NCI-H1930 (cell line): Measurements from ENCODE around the gene PRR5.
"Not testable (repeated sequence)": the region's sequence is repeated elsewhere in the genome, so short reads cannot be mapped to it uniquely, and the experiment has no call there.

ENCODE experiments used
- DNase-seq, 2 experiments: peaks; one replicate each; lab custom pipeline; 2025; lab: John Stamatoyannopoulos, UW

The PRR5 gene

GRCh38 chr22:44701824-44702478, at the start of gene PRR5:
Gene PRR5 (plus strand): TSS chr22:44702204. CDS start chr22:44702475, 271 bp downstream.
- DNase-seq = peak; percentile 61 to 74

- DNase-seq = not testable (repeated sequence)
These were observed 49.1 kb upstream of the PRR5 start for GRCh38 chr22:44652866-44653265.

- no peak for DNase-seq
These were observed 43.6 kb upstream of the PRR5 start for GRCh38 chr22:44658311-44658953.

- no peak for DNase-seq
These were observed 42.9 kb upstream of the PRR5 start for GRCh38 chr22:44659140-44659539.

GRCh38 chr22:44660051-44660830, 41.8 kb upstream of the PRR5 start:
- DNase-seq = no peak

- DNase-seq = no peak
These were observed 40.9 kb upstream of the PRR5 start for GRCh38 chr22:44661070-44661469.

GRCh38 chr22:44661659-44662569, 40.1 kb upstream of the PRR5 start:
- DNase-seq = no peak

- no peak for DNase-seq
These were observed 38.6 kb upstream of the PRR5 start for GRCh38 chr22:44663256-44663999.

- no peak for DNase-seq
These were observed 37.9 kb upstream of the PRR5 start for GRCh38 chr22:44664149-44664548.

GRCh38 chr22:44665115-44665514, 36.9 kb upstream of the PRR5 start:
- no peak for DNase-seq

GRCh38 chr22:44666207-44666585, 35.8 kb upstream of the PRR5 start:
- DNase-seq = no peak

- no peak for DNase-seq
These were observed 34.7 kb upstream of the PRR5 start for GRCh38 chr22:44667276-44667675.

- DNase-seq = no peak
These were observed 34.2 kb upstream of the PRR5 start for GRCh38 chr22:44667829-44668189.

GRCh38 chr22:44668190-44668885, 33.7 kb upstream of the PRR5 start:
- DNase-seq = peak in 1 of 2 experiments; percentile 62

- DNase-seq = no peak
These were observed 33.0 kb upstream of the PRR5 start for GRCh38 chr22:44668886-44669521.

GRCh38 chr22:44669561-44669976, 32.4 kb upstream of the PRR5 start:
- no peak for DNase-seq

- no peak for DNase-seq
These were observed 31.6 kb upstream of the PRR5 start for GRCh38 chr22:44670220-44670988.

GRCh38 chr22:44671742-44672141, 30.3 kb upstream of the PRR5 start:
- no peak for DNase-seq

GRCh38 chr22:44672632-44673031, 29.4 kb upstream of the PRR5 start:
- DNase-seq = no peak
